AG04449 (cell line): ENCODE measurements around the gene SMIM5.

Source experiments
- CTCF ChIA-PET: fragments of 350-600 bp; formaldehyde crosslinking; extraction: SDS; loops from one replicate; lab custom pipeline; 2021; ENCODE audit warnings: antibody characterized with exemption; lab: Yijun Ruan, JAX
- POLR2A ChIA-PET: fragments of 400-600, 350-600 bp; formaldehyde crosslinking; extraction: SDS; loops from one replicate; lab custom pipeline; 2020; ENCODE audit warnings: antibody characterized with exemption, inconsistent platforms; lab: Yijun Ruan, JAX
- DNase-seq: peaks from one replicate; pipeline ENCODE4 v3.0.0-alpha.2; 2010; ENCODE audit warnings: low read depth, low spot score
- H3K4me3 ChIP-seq: 2 replicates; pipeline ENCODE4 v1.5.1; 2011; ENCODE audit warnings: low read depth, mild to moderate bottlenecking, control low read depth, low read length
- CTCF ChIP-seq: IDR thresholded peaks from one replicate; pipeline ENCODE4 v1.5.1; 2011; ENCODE audit warnings: mild to moderate bottlenecking, moderate library complexity, low read length, control low read depth, inconsistent platforms; ENCODE audit not compliant: insufficient read depth; ENCODE audit errors: missing control alignments

SMIM5 gene

GRCh38 chr17:75679706-75680211 is 46.5 kb downstream of the SMIM5 start:
- H3K4me3 ChIP-seq, result no peak overlapping the region
- TF ChIP-seq CTCF, result no peak
- DNase-seq, result no peak
- CTCF ChIA-PET, result interaction anchor here (1.0 to 13.0 kb wide), 9 partner anchors 6 to 84 kb away, joined by 3 to 121 read pairs (median 4); partner anchors contain the start of gene SMIM5
- POLR2A ChIA-PET, result interaction anchor here (0.9 kb wide), 1 partner anchor 13 kb away, joined by 3 read pairs; no protein-coding TSS in a partner anchor

- no peak for TF ChIP-seq CTCF
- H3K4me3 ChIP-seq, result no peak overlapping the region
- ChIA-PET POLR2A (interaction anchor here (0.9 kb wide), 1 partner anchor 13 kb away, joined by 3 read pairs; no protein-coding TSS in a partner anchor), CTCF (interaction anchor here (0.7 to 13.0 kb wide), 12 partner anchors 7 to 84 kb away, joined by 3 to 121 read pairs (median 4); partner anchors contain the start of genes RECQL5, SAP30BP and SMIM5)
- DNase-seq, result no peak
Measured at GRCh38 chr17:75680431-75680830, 47.2 kb downstream of the SMIM5 start.

GRCh38 chr17:75681289-75681688 is 48.1 kb downstream of the SMIM5 start:
- H3K4me3 ChIP-seq, result no peak overlapping the region
- ChIA-PET CTCF (interaction anchor here (0.7 to 13.0 kb wide), 8 partner anchors 8 to 83 kb away, joined by 3 to 121 read pairs (median 8); partner anchors contain the start of genes RECQL5, SAP30BP and SMIM5), POLR2A (interaction anchor here (1.0 kb wide), 1 partner anchor 12 kb away, joined by 3 read pairs; no protein-coding TSS in a partner anchor)
- no peak for DNase-seq
- TF ChIP-seq CTCF, result no peak

DNA sequence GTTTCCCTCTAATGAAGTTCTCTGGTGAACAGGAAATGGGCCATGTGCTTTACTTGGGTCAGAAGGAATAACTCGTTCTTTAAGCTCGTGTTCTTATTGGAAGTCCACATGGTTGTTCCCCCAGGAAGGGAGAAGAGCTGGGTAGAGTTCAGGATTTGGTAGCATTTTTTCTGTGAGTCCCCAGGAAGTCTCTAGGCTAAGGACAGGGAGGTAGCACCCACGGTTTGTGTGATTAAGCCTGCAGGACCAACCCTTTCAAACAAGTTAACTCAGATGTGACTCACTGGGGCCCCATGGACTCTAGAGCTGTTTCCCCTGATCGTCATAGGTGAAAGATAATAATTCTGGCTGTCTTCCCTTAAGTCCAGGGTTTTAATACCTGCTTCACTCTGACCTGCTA is 50.3 kb downstream of the SMIM5 start:
- POLR2A ChIA-PET, result interaction anchor here (0.6 to 1.1 kb wide), 2 partner anchors 10 to 16 kb away, joined by 3 read pairs; partner anchors contain the start of genes RECQL5 and SAP30BP

GRCh38 chr17:75684249-75684648 is 51.0 kb downstream of the SMIM5 start:
- ChIA-PET POLR2A (interaction anchor here (1.1 to 2.0 kb wide), 2 partner anchors 9 to 17 kb away, joined by 3 to 9 read pairs; partner anchors contain the start of genes RECQL5 and SAP30BP), CTCF (interaction anchor here (0.8 to 13.0 kb wide), 8 partner anchors 9 to 51 kb away, joined by 3 to 121 read pairs (median 4); partner anchors contain the start of gene SMIM5)
- no peak overlapping the region for H3K4me3 ChIP-seq
- DNase-seq, result no peak
- no peak for TF ChIP-seq CTCF

More for the DNA sequence above, 50.3 kb downstream of the SMIM5 start:
- DNase-seq, result no peak
- TF ChIP-seq CTCF, result no peak
- CTCF ChIA-PET, result interaction anchor here (0.8 to 13.0 kb wide), 10 partner anchors 10 to 50 kb away, joined by 3 to 121 read pairs (median 6); partner anchors contain the start of gene SMIM5
- no peak overlapping the region for H3K4me3 ChIP-seq

- no peak for DNase-seq
- ChIA-PET CTCF (interaction anchor here (1.2 to 13.0 kb wide), 4 partner anchors 9 to 52 kb away, joined by 3 to 121 read pairs (median 8); partner anchors contain the start of gene SMIM5), POLR2A (interaction anchor here (2.0 kb wide), 1 partner anchor 9 kb away, joined by 9 read pairs; no protein-coding TSS in a partner anchor)
- TF ChIP-seq CTCF, result no peak
- no peak overlapping the region for H3K4me3 ChIP-seq
Measured at GRCh38 chr17:75684924-75685323, 51.7 kb downstream of the SMIM5 start.
